IPS DF 19.7 (cell line): ENCODE measurements around the gene HLA-DOB.

Source experiments
- DNase-seq: peaks from one replicate; pipeline ENCODE4 v3.0.0-alpha.2; 2013; ENCODE audit warnings: low read depth, low spot score

The HLA-DOB gene

DNA sequence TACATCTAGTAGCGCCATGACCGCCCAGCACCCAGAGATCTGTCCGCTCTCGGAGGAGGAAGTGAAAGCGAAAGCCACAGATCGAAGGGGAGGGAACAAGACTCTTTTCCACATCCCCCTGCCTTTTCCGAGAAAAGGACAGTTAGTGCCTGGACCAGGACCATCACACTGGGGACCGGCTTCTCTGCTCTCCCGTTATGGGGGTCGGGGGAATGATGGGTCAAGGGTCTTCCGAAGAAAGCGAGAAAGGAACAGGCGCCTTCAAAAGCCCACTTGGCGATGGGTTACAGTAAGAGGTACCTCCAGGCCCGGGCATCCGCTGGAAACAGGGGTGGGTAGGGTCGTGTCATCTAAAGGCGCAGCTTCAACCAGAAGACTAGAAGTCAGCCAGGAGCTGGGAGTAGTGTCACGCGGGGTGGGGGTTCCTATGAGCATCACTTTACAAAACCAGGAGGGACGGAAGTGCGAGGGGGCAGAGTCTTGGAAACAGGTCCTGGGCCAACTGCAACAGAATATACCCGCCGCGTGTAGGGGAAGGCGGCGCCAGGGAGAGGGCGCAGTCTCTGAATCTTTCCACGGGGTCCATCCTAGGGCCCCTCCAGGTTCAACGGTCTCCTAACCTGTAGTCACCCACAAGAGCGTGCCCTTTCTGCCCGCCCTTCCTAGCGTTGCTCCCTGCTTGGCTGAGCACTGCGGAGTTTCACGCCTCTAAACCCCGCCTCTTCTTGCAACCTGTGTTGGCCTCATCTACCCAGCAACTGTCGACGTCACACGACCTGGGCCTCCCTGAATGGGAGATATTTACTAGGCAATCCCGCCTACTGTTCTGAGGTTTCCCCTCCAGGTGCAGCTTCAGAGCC lies 27.4 kb upstream of the HLA-DOB start, which contains the start of gene PSMB8:
Gene PSMB8 (minus strand): TSS at position 69 of the 860 bp plus-strand sequence. CDS start 51 bp downstream, at position 18.
- DNase-seq, result no peak

DNA sequence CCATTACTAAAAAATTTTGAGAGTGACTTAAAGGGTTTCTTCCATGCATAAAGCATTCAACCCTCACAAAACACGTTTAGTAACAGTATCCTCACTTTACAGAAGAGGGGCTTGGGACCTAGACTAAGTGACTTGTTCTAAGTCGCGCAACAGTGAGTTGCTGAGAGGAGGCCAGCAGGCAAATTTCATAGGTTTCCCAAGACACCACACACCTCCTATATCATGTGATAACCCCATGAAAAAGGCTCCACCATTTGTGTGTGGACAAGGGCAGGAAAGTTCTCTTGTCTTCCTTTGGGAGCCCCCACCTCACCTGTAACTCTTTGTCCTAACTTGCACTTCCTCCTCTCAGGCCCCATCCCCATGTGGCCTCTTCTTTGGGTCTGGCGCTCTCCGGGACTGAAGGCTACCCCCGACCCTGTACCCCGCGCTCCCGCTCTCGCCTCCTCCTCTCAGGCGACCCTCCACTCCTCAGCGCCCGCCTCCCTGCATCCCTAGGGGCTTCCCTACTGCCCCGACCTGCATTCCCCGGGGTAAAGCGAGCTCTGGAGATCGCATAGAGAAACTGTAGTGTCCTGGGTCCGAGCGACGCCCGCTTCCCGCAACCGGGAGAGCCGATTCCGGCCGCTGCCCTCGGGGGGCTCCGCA lies 26.7 kb upstream of the HLA-DOB start:
- no peak for DNase-seq

DNA sequence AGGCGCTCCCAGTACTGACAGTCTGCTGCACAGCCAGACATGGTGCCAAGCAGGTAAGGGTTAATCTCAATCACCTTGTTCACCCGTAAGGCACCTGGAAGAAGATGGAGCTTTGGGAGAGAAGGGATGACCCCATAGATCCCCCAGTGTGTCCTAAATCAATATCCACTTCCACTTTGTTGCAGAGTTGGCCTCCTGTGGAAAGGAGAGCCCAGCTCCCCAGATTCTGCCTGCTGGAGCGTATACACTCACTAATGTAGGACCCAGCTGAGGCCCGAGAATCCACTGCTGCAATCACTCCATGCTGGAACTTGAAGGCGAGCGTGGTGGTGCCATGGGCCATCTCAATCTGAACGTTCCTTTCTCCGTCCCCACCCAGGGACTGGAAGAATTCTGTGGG lies 25.9 kb upstream of the HLA-DOB start:
- no peak for DNase-seq

DNA sequence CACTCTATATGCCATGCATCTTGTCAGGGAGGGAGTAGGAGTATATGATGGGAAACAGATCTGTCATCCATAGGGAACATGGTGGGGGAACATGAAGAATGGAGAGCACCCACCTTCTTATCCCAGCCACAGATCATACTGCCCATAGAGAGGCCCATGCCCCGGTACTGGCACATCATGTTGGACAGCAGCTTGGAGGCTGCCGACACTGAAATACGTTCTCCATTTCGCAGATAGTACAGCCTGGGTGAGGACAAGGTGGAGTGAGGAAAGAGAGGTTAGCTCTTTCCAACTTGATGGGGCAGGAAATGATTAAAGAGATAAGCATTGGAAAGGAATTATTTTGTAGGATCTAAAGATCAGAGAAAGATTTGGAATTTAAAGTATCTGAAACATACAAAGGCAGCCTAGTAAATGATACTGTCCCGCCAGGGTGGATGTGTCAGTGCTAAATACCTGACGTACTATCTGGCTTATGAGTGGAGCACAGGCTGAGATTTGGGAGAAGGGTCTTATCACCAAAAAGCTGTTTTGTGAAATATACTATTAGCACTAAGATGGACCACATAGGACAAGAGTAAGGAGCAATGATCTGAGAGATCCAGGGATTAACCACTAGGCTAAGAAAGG lies 25.3 kb upstream of the HLA-DOB start:
- no peak for DNase-seq

DNA sequence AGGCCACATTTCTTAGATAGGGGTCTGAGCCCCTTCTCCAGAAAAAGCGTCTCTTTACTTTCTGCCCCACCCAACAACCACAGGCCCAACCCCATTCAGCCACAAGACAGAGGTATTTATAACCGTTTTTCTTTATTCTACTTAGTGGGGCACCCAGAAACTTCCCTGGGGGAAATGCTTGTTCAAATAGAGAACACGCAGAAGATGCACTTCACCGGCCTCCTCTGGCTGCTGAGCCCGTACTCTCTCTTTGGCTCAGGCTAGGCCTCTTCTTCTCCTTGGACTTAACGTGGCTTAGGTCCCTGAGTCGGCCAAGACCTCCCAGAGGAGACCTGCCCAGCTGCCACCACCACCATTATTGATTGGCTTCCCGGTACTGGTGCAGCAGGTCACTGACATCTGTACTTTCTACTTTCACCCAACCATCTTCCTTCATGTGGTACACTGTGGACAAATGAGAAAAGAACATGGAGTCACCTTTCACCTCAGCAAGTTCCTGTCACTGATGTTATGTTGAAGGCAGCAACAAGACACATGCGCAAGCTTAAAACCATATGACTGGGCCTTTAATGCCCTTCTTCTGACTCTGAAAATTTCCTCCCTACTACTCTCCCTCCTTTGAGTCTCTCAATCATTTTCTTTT lies 23.9 kb upstream of the HLA-DOB start:
- DNase-seq, result no peak

DNA sequence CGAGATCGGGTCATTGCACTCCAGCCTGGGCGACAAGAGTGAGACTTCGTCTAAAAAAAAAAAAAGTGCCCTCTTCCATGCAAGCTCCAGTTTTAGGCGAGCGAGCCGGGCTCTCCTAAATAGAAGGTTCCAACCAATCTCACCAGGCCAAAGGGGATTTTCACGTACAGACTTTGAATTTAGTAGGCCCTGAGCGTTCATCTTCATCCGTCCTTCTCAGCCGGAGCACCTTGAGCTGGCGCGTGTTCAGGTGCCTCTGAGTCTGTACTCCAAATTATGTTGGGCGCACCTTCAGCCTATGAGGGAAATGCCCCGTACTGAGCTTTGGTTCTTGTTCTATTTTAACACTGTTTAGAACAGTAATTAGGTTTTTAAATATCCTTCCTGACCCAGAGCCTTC lies 22.6 kb upstream of the HLA-DOB start:
- no peak for DNase-seq

DNA sequence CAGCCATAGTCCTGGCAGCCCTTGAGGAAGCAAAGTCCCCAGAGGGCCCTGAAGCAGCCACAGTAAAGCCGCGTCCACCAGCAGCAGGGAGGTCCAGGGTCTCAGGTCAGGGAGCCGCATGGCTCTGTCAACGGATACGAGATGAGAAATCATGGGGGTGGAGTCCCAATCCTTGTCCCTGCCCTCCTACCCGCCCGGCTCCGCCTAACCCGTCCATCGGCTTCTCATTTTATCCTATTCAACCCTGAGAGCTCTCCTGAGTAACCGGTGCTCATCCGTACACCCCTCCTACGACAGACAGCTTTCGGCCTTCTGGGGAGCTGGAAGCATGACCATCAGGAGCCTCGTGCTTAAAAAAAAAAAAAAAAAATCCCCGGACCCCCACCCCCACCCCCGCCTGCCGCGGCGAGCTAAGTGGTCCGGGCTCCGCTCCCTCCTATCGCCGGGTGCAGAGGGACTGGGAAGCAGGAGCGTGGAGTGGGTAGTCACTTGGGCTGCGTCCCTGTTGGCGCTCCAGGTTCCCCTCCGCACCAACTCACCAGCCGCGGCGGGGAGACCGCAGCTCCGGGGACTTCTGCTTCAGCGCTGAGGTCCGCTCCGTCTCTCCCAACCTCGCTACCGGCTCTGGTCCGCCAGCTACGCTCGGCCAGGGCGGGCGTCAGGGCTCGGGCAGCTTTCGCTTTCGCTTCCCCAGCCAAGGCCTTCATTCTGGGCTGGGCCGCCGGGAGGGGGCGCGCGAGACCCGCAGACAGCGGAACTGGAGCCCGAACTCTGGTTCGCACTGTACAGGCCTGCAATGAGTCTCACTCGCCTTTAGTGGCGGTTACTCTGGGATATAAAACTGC lies 21.5 kb upstream of the HLA-DOB start, which contains the start of gene TAP2:
Gene TAP2 (minus strand): TSS at position 626 of the 845 bp plus-strand sequence. CDS start 506 bp downstream, at position 120.
- no peak for DNase-seq

DNA sequence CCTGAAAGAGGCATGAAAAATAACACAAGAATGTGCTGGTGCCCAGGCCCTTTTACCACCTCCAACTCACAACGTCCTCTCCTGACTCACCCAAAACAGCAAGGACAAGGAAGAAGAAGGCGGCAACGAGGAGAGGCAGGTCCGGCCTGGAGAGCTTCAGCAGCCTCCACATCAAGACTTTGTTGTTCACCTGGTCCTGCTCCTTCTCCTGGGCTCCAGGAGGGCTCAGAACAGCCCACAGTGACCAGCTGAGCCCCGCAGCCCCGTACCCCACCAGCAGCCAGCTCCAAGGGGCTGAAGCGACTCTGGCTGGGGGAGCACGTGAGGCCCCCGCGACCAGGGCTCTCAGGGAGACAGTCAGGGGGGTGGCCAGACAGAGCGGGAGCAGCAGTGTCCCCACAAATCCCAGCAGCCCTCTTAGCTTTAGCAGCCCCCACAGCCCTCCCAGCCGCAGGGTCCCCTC lies 20.9 kb upstream of the HLA-DOB start:
- DNase-seq, result no peak

DNA sequence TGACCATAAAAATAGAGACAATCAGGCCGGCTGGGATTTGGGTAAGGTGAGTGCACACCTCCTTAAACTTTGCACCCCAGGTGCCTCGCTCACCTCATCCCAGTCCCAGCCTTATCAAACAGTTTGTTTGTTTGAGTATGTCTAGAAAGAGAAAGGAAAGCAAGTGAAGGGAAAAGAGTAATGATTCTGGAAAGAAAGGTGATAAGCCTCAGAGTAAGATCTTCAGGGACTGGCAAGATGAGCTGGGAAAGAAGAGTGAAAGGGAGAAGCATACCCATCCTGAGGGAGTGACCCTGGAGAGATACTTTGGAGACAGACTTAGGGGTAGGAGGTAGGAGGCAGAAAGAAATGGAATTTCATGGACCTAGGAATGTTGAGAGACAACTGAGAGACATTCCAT lies 20.1 kb upstream of the HLA-DOB start:
- DNase-seq, result no peak

DNA sequence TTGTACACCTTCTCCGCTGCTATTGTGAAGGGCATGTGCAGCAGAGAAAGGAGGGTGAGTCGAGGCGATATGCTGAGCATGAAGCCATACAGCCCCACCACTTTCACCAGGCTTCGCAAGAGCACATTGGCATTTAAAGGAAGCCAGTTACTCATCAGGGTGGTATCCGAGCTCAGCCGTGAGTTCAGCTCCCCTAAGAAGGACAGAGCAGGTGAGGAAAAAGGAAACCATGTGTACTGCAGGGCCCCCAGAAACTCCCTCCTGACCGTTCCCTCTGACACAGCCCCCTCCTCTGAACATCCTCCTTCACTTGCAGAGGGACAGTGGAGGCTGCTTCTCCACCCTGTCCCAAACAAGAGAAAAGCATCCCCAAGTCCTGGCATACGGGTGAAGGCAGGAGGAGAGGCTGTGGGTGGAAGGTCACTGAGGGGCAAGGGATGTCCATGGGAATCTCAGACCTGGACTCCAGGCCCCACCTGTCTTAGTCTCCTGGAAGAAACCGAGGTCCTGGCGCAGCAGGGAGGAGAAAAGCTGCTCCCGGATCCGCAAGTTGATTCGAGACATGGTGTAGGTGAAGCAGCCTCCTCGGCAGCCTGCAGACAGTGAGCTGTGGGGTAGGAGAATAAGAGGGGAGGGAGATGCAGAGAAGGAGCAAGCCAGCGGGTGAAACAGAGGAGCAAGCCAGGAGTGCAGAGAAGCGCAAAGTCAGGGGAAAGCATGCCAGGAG lies 18.5 kb upstream of the HLA-DOB start:
- DNase-seq, result no peak

DNA sequence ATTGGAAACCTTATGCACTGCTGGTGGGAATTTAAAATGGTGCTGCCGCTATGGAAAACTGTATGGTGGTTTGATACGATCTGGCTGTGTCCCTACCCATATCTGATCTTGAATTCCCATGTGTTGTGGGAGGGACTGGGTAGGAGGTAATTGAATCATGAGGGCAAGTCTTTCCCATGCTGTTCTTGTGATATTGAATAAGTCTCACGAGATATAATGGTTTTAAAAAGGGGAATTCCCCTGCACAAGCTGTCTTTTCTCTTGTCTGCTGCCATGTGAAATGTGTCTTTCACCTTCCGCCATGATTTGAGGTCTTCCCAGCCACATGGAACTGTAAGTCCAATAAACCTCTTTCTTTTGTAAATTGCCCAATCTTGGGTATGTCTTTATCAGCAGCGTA lies 16.9 kb upstream of the HLA-DOB start:
- DNase-seq, result no peak

DNA sequence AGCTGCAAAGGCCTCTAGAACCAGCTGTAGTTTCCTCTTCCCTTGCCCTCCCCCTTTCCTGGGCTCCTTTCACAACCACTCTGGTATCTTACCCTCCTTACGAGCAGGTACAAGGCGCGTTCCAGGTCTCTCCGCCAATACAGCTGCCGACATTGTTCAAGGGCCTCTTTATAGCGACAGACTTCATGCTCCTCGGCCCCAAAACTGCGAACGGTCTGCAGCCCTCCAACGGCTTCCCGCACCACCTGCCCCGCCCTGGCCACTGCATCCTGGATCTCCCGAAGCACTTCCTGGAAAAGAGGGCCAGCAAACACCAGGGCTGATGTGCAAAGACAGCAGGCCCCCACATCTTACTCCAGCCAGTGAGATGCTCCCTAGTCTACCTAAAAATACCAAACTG lies 15.7 kb upstream of the HLA-DOB start:
- no peak for DNase-seq

DNA sequence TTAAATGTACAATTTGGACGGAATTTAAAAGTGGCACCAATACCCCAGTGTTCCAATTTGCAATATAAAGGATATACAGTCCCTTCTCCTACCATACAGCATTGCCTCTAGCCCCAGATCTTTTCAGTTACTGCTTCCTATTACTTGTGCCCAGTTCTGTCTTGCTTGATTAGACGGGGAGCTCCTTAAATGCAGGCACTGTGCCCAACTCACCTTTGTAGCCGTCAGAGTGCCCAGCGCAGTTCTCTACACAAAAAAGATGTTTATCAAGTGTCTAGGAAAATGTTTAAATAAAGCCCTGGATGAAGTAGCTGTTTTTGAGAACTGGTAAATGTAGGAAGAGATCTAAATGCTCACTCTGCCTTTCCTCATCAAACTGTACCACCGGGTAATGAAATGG lies 14.1 kb upstream of the HLA-DOB start:
- DNase-seq, result no peak

DNA sequence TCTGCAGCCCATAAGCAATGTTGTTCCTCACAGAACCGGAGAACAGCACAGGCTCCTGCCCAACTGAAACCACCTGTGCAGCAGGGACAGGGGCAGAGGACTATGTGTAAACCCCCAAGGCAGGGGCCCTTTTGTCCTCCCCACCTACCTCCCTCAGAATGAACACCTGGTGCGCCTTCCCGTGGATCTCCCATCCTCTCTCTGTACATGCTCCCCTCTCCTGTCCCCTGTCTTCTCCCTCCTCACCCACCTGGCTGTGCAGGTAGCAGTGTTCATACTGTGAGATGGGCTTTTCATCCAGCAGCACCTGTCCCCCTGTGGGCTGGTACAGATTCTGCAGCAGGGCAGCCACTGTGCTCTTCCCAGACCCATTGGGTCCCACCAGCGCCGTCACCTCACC lies 13.2 kb upstream of the HLA-DOB start:
- DNase-seq, result no peak

DNA sequence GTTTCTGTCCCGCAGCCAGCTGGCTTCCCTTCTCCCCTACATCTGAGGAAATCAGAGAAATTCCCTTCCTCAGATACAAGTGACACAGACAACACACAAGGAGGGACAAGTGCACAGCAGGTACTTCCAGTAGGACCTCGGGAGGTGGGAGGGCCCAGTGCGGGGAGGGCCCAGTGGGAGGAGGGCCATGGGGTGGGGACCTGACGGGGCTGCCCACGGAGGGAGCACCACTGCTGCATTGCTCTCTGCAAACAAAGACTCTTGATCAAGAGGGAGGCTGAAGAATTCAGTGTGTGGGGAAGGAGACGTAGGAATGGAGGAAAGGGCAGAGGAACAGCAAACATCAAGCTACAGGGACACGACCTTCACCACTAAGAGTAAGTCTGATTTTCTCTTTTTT lies 12.7 kb upstream of the HLA-DOB start:
- no peak for DNase-seq

DNA sequence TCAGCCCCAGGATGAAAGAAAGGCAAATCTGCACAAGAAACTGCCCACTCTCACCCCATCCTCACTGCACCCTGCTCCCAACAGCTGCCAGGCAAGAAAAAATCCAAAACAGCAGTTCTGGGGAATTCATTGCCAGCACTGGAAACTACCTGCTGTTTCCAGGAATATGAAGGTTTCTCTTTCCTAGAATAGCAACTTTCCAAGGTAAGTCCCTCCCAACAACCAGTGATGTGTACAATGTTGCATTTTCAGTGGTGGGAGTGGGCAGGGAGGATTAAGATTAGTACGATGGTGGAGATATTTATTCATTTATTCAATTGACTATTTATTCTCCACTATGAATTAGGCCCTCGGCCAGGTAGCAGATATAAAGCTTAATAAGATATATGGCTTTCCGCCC lies 10.2 kb upstream of the HLA-DOB start:
- no peak for DNase-seq

DNA sequence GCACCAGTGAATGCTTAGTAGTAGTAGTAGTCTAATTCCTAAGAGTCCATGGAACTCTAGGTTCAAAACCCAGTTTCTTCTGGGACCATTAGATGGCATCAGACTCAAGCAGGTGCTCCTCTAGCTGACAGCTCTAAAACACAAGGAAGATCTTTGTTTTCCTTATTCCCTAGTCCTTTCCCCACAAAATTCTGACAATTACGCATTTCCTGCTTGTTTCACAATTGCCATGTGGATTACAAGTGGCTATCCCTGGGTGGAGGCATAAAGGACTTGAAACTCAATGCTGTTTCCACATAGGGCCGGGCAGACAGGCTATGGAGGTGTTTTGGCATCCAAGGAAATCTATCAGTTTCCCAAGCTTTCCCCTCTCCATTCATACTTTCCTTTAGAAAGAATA lies 9.2 kb upstream of the HLA-DOB start:
- DNase-seq, result no peak

DNA sequence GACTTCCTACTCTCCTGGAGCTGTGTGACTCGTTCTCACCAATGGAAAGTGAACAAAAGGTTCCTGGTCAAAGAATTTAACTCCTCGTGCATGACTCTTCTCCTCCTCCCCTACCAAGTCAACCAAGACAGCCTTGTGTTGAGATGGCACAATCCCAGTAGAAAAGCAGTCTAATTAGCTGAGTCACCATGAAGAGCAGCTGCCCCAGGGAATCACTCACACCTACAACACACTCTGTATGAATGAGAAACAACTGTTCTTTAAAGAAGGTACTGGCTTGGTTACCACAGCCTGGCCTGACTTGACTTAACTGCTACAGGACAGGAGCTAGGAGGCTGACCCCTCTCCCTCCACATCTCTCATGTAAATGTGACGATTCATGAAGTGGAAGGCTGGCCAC lies 2.9 kb upstream of the HLA-DOB start:
- DNase-seq, result no peak

DNA sequence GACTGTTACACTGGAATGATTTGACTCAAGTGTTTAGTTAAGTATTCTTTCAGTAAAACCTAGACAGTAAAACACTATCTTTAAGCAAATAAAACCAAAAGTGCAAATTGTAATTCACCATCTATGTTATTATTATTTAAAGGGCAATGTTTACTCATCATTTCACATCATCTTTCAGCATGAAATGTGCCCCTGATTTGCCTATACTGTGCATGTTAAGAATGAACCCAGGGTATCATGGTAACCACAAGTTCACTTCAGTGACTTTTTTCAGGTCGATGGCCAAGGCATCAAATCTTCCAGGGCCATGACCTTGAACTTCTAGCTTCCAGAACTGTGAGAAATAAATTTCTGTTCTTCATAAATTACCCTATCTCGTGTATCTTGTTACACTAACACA lies 2.1 kb upstream of the HLA-DOB start:
- DNase-seq, result no peak

DNA sequence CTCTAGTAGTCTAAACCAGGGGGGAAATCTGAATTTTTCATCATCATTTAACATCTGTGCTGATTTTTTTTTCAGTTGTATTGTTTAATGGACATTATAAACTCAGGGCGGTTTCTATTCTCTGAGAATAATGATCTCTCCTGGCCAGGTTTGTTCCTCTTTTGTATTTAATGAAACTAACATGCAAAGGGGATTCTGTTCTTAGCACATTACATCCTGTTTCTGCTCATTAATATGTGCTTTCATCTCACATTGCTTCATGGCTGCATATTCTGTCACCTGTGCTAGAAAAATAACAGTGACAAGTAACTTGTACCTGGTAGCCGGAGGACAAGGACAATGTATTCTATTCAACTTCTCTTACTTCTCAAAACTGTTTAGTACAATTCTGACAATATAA lies 806 bp downstream of the HLA-DOB start:
- no peak for DNase-seq
